ENCODE measurements around the gene SYT9.

- no peak for TF ChIP-seq ZNF274 (IDR thresholded peaks at IDR 0.05; ENCODE audit: borderline replicate concordance, extremely low read depth, low read length)
- TF ChIP-seq JUND (IDR thresholded peaks at IDR 0.05; ENCODE audit: low read length) = no peak
- TF ChIP-seq TBP (IDR thresholded peaks at IDR 0.05; ENCODE audit: low read depth, low read length) = no peak
- TF ChIP-seq YY1 (IDR thresholded peaks at IDR 0.05; ENCODE audit: low read depth, low read length) = no peak
- no peak for TF ChIP-seq CTCF (IDR thresholded peaks at IDR 0.05; ENCODE audit: control extremely low read depth in 1 of 3, insufficient read depth in 1 of 3, low read depth in 1 of 3, low read length in 3 of 3)
Observed at GRCh38 chr11:7486781-7487140, 235.1 kb downstream of the SYT9 start.

Data from H1 (cell line).